Psoas muscle (tissue), 8 donors: Measurements from ENCODE around the gene AGBL5. TPM values are rescaled to one million over a fixed set of nuclear protein-coding genes. Genes with fewer than 3 reads are reported as not detected.
A peak's percentile ranks its signal among the peaks of the same experiment; 100 is the strongest.

Source experiments
- ATAC-seq, 4 donors: fragments of 200-7000 bp; cut with Tn5 transposase; one replicate each; pipeline ENCODE4 v1.9.1; 2020; ENCODE audit warnings: moderate library complexity in 3 of 4, mild to moderate bottlenecking in 2 of 4
- DNase-seq, 2 donors: peaks; one replicate each; pipeline ENCODE4 v3.0.0-alpha.2; 2020
- H3K27ac ChIP-seq: fragments of 200-600 bp; one replicate; pipeline ENCODE4 v1.8.0; 2022
- H3K27me3 ChIP-seq, 3 donors: fragments of 200-600 bp in 1 of 3; one replicate each; pipeline versions ENCODE4 v1.6.1 to v1.8.0; 2013 to 2022; ENCODE audit warnings: low read length in 2 of 3, mild to moderate bottlenecking in 2 of 3, moderate library complexity in 1 of 3; ENCODE audit not compliant: insufficient read depth in 3 of 3
- H3K36me3 ChIP-seq, 2 donors: fragments of 200-600 bp in 1 of 2; one replicate each; pipeline versions ENCODE4 v1.6.1 to v1.8.0; 2013 to 2022; ENCODE audit warnings: low read depth in 1 of 2, mild to moderate bottlenecking in 1 of 2, moderate library complexity in 1 of 2; ENCODE audit not compliant: insufficient read depth in 1 of 2
- H3K4me1 ChIP-seq: fragments of 200-600 bp; one replicate; pipeline ENCODE4 v1.8.0; 2022
- H3K4me3 ChIP-seq: fragments of 200-600 bp; one replicate; pipeline ENCODE4 v1.8.0; 2022; ENCODE audit warnings: mild to moderate bottlenecking
- H3K9me3 ChIP-seq: fragments of 200-600 bp; one replicate; pipeline ENCODE4 v1.8.0; 2022
- CTCF ChIP-seq: fragments of 200-600 bp; IDR thresholded peaks from one replicate; pipeline ENCODE4 v1.8.0; 2022; ENCODE audit warnings: antibody characterized with exemption
- WGBS, 3 donors: extraction: QIAGEN DNeasy Blood & Tissue Kit; methylation state at CpG; one replicate each; pipeline versions ENCODE4 v1.1.6 to v1.1.7; 2013; 5-methylcytosine and 5-hydroxymethylcytosine counted together
- intact Hi-C, 2 donors: fragments of 100-400 bp; cut with DNase I; formaldehyde crosslinking; loops; one replicate each; pipeline versions ENCODE4 v1.11.0 to v1.14.2; 2022
- polyA plus RNA-seq, 3 donors: library from polyadenylated mRNA; stranded (reverse); fragments of 200-250 nt; gene quantifications; one replicate each; pipeline ENCODE4 v1.2.3, GENCODE V29; 2013
- total RNA-seq, 4 donors: library from RNA; stranded (reverse); fragmentation: NEBNext Ultra II Directional in 2 of 4; extraction: Animal tissue kit (Norgen Biotek cat#: 25700) in 2 of 4; gene quantifications; one replicate each; pipeline versions ENCODE4 v1.2.1 to v1.2.4, GENCODE V29; 2021 to 2023
- donor health status: healthy with polysubstance abuse.
- donor health status: DM: no; HTN: no; CAD: no; lungs with moderate emphysema.
- donor health status: Bipolar disorder and iron deficiency.
- donor health status: healthy.
- donor health status: DM: yes; HTN: yes; CAD: no.
- donor health status: DM: no; HTN: no; CAD: no.
- donor health status: DM: no; HTN: no; CAD: no.
- donor health status: DM: yes; HTN: yes; CAD: no.

The AGBL5 gene
- total and polyA plus RNA-seq, 7 donors, result 3.6 to 8.6 (median 5.5) TPM

- DNase-seq (no peak), ATAC-seq (peak in 3 of 4 donors; percentile 15 to 48 (median 25))
- peaks cover 27% of the 10 kb centered on the region for H3K4me1 ChIP-seq
- H3K27ac ChIP-seq, result peak overlapping the region; percentile 19
- H3K36me3 ChIP-seq, result peaks cover 0 to 46% of the 10 kb centered on the region in 2 donors
- no peaks in the 10 kb centered on the region for H3K27me3 ChIP-seq
- intact Hi-C loops, result no loop called here
- whole genome bisulfite sequencing, 3 donors, result 67 to 70% (median 70%) methylated on average over 11 of the region's 11 CpGs
- no peak overlapping the region for H3K4me3 ChIP-seq
- no peaks in the 10 kb centered on the region for H3K9me3 ChIP-seq
- TF ChIP-seq CTCF, result no peak
Measured at GRCh38 chr2:27021253-27022049, 30.0 kb upstream of the AGBL5 start.

- intact Hi-C loops, result no loop called here
- H3K36me3 ChIP-seq, result peaks cover 0 to 66% of the 10 kb centered on the region in 2 donors
- WGBS, 3 donors, result 90 to 95% (median 92%) methylated on average over 7 of the region's 7 CpGs
- H3K27ac ChIP-seq, result no peak overlapping the region
- H3K4me1 ChIP-seq, result peaks cover 8% of the 10 kb centered on the region
- no peaks in the 10 kb centered on the region for H3K9me3 ChIP-seq
- H3K4me3 ChIP-seq, result no peak overlapping the region
- DNase-seq, result no peak
- no peak for ATAC-seq
- no peak for TF ChIP-seq CTCF
- no peaks in the 10 kb centered on the region for H3K27me3 ChIP-seq
Measured at GRCh38 chr2:27023740-27024139, 27.7 kb upstream of the AGBL5 start.

- Histone ChIP-seq H3K4me3 (no peak overlapping the region), H3K9me3 (no peaks in the 10 kb centered on the region), H3K36me3 (peaks cover 0 to 70% of the 10 kb centered on the region in 2 donors), H3K4me1 (peaks cover 8% of the 10 kb centered on the region), H3K27ac (no peak overlapping the region), H3K27me3 (no peaks in the 10 kb centered on the region)
- no peak for TF ChIP-seq CTCF
- DNase-seq, result peak in 1 of 2 donors; percentile 56
- WGBS, 3 donors, result 84 to 88% (median 84%) methylated on average over 18 of the region's 18 CpGs
- intact Hi-C loops, result no loop called here
- no peak for ATAC-seq
Measured at GRCh38 chr2:27024188-27024587, 27.3 kb upstream of the AGBL5 start.

GRCh38 chr2:27024812-27025211 lies 26.7 kb upstream of the AGBL5 start:
- ATAC-seq (no peak), DNase-seq (no peak)
- H3K9me3 ChIP-seq, result no peaks in the 10 kb centered on the region
- intact Hi-C loops, result no loop called here
- H3K27ac ChIP-seq, result no peak overlapping the region
- peaks cover 0 to 77% of the 10 kb centered on the region in 2 donors for H3K36me3 ChIP-seq
- WGBS, 3 donors, result 91 to 95% (median 92%) methylated on average over 12 of the region's 12 CpGs
- no peak overlapping the region for H3K4me3 ChIP-seq
- no peaks in the 10 kb centered on the region for H3K27me3 ChIP-seq
- TF ChIP-seq CTCF, result no peak
- H3K4me1 ChIP-seq, result peaks cover 8% of the 10 kb centered on the region
